Bronchial epithelial cell (primary cell): ENCODE measurements around the gene ATP6V0D1. TPM values are rescaled to one million over a fixed set of nuclear protein-coding genes. Genes with fewer than 3 reads are reported as not detected.
A peak's percentile ranks its signal among the peaks of the same experiment; 100 is the strongest.

Experiments used
- DNase-seq: peaks from one replicate; pipeline ENCODE4 v3.0.0-alpha.2; 2010; ENCODE audit warnings: low read depth
- FAIRE-seq: peaks from 2 replicates; lab custom pipeline; 2011; peaks lifted over from hg19 to GRCh38; lab: Jason Lieb, UNC
- H3K27me3 ChIP-seq: 2 replicates; pipeline ENCODE4 v1.5.1; 2011; ENCODE audit warnings: low read length; ENCODE audit not compliant: control insufficient read depth, insufficient read depth
- H3K36me3 ChIP-seq: 2 replicates; pipeline ENCODE4 v1.5.1; 2011; ENCODE audit warnings: low read length; ENCODE audit not compliant: control insufficient read depth, insufficient read depth
- H3K4me3 ChIP-seq: 2 replicates; pipeline ENCODE4 v1.5.1; 2011; ENCODE audit warnings: mild to moderate bottlenecking, low read depth, low read length, control low read depth
- total RNA-seq: library from RNA; depleted of rRNA; stranded (reverse); fragments of >200 nt; gene quantifications from 2 replicates; pipeline ENCODE4 v1.2.1, GENCODE V29; 2014
- TF ChIP-seq, protein P1 (sequence below): IDR thresholded peaks from 2 replicates; pipeline ENCODE4 v1.5.1; 2011; ENCODE audit warnings: mild to moderate bottlenecking, moderate library complexity, low read length, control low read depth, inconsistent platforms; ENCODE audit not compliant: insufficient read depth, severe bottlenecking

ATP6V0D1 gene
- total RNA-seq, 1 donor from 2014 or later: 78.2 TPM

- FAIRE-seq (no peak), DNase-seq (peak; percentile 79)
- Histone ChIP-seq H3K27me3 (no peaks in the 10 kb centered on the region), H3K36me3 (peaks cover 7% of the 10 kb centered on the region), H3K4me3 (no peak overlapping the region)
- TF ChIP-seq, protein P1, sequence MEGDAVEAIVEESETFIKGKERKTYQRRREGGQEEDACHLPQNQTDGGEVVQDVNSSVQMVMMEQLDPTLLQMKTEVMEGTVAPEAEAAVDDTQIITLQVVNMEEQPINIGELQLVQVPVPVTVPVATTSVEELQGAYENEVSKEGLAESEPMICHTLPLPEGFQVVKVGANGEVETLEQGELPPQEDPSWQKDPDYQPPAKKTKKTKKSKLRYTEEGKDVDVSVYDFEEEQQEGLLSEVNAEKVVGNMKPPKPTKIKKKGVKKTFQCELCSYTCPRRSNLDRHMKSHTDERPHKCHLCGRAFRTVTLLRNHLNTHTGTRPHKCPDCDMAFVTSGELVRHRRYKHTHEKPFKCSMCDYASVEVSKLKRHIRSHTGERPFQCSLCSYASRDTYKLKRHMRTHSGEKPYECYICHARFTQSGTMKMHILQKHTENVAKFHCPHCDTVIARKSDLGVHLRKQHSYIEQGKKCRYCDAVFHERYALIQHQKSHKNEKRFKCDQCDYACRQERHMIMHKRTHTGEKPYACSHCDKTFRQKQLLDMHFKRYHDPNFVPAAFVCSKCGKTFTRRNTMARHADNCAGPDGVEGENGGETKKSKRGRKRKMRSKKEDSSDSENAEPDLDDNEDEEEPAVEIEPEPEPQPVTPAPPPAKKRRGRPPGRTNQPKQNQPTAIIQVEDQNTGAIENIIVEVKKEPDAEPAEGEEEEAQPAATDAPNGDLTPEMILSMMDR: no peak
Observed at GRCh38 chr16:67468731-67469130, 12.2 kb downstream of the ATP6V0D1 start.

DNA sequence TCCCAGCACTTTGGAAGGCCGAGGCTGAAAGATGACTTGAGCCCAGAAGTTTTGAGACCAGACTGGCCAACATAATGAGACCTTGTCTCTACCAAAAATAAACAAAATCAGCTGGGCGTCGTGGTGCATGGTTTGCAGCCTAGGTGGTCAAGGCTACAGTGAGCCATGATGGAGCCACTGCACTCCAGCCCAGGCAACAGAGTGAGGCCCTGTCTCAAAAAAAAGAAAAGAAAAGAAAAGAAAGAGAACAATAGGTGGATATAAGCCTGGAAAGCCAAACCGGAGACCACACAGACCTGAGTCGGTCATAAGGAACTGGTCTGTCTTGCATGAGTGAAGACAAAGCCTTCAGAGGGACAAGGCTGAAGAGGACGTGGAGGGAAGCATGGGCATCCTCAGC, 14.4 kb downstream of the ATP6V0D1 start:
- Histone ChIP-seq H3K27me3 (no peaks in the 10 kb centered on the region), H3K36me3 (peaks cover 5% of the 10 kb centered on the region), H3K4me3 (no peak overlapping the region)
- no peak for FAIRE-seq
- TF ChIP-seq, protein P1: no peak
- DNase-seq: no peak

- no peak overlapping the region for H3K4me3 ChIP-seq
- no peak for DNase-seq
- TF ChIP-seq, protein P1: no peak
- FAIRE-seq: no peak
- H3K36me3 ChIP-seq: peaks cover 5% of the 10 kb centered on the region
- H3K27me3 ChIP-seq: no peaks in the 10 kb centered on the region
Observed at GRCh38 chr16:67464565-67464964, 16.4 kb downstream of the ATP6V0D1 start.

- FAIRE-seq (no peak), DNase-seq (no peak)
- TF ChIP-seq, protein P1: no peak
- Histone ChIP-seq H3K4me3 (no peak overlapping the region), H3K27me3 (no peaks in the 10 kb centered on the region), H3K36me3 (peaks cover 2% of the 10 kb centered on the region)
Observed at GRCh38 chr16:67463691-67464090, 17.3 kb downstream of the ATP6V0D1 start.

DNA sequence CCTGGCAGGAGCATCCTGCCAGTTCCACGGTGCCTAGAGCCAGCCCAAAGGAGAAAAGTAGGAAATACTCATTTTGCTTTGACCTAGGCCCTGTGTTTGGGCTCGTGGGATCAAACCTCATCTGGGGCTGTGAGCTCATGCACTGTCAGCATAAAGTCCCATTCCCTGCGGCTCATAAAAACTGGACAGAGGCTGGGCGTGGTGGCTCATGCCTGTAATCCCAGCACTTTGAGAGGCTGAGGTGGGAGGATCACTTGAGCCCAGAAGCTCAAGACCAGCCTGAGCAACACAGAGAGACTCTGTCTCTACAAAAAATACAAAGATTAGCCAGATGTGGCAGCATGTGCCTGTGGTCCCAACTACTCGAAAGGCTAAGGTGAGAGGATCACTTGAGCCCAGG, 17.9 kb downstream of the ATP6V0D1 start:
- TF ChIP-seq, protein P1: no peak
- no peaks in the 10 kb centered on the region for H3K27me3 ChIP-seq
- FAIRE-seq: no peak
- DNase-seq: no peak
- peaks cover 2% of the 10 kb centered on the region for H3K36me3 ChIP-seq
- H3K4me3 ChIP-seq: no peak overlapping the region

DNA sequence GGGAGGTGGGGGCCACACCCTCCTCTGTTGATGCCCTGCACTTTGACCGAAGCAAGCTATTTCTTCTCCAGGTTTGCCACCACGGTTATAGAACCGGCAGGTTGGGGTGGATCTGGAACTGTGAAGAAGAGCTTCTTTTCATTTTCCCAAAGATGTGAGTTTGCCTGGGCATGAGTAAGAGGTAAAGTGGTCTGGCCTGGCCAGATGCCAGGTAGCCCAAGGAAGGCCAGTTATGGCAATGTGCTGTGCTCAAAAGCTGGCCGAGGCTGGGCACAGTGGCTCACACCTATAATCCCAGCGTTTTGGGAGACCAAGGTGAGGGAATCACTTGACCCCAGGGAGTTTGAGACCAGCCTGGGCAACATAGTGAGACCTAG, 18.7 kb downstream of the ATP6V0D1 start:
- TF ChIP-seq, protein P1: no peak
- Histone ChIP-seq H3K36me3 (peaks cover 6% of the 10 kb centered on the region), H3K27me3 (no peaks in the 10 kb centered on the region), H3K4me3 (no peak overlapping the region)
- DNase-seq: no peak
- FAIRE-seq: no peak
